Thoracic aorta (tissue), 2 donors: ENCODE measurements around the gene GALNT5. TPM values are rescaled to one million over a fixed set of nuclear protein-coding genes. Genes with fewer than 3 reads are reported as not detected.

Experiments used
- ATAC-seq: fragments of 150-250 bp; one replicate; pipeline ENCODE4 v1.8.0; 2017; ENCODE audit warnings: low read depth; ENCODE audit not compliant: insufficient number of reproducible peaks, low FRiP score
- DNase-seq: peaks from one replicate; pipeline ENCODE4 v3.0.0-alpha.2; 2020; ENCODE audit warnings: low spot score
- H3K27ac ChIP-seq, 2 donors: fragments of 200-600 bp; sonication (generic); 1 replicate in 1 of 2; 2 replicates in 1 of 2; pipeline ENCODE4 v1.5.1; 2016; ENCODE audit warnings: mild to moderate bottlenecking in 2 of 2, moderate library complexity in 2 of 2
- H3K27me3 ChIP-seq: fragments of 200-600 bp; sonication (generic); replicated peaks from 2 replicates; pipeline ENCODE4 v1.6.0; 2016; ENCODE audit warnings: mild to moderate bottlenecking; ENCODE audit not compliant: insufficient read depth
- H3K36me3 ChIP-seq: fragments of 200-600 bp; sonication (generic); one replicate; pipeline ENCODE4 v1.5.1; 2016
- H3K4me1 ChIP-seq, 2 donors: fragments of 200-600 bp; sonication (generic); 1 replicate in 1 of 2; 2 replicates in 1 of 2; pipeline versions ENCODE4 v1.5.1 to v1.6.0; 2016; ENCODE audit warnings: low read depth in 2 of 2, mild to moderate bottlenecking in 1 of 2; ENCODE audit not compliant: control insufficient read depth in 1 of 2
- H3K4me3 ChIP-seq: fragments of 200-600 bp; sonication (generic); 2 replicates; pipeline ENCODE4 v1.5.1; 2016; ENCODE audit warnings: mild to moderate bottlenecking
- H3K9me3 ChIP-seq: fragments of 200-600 bp; sonication (generic); 2 replicates; pipeline ENCODE4 v1.5.1; 2016
- CTCF ChIP-seq: fragments of 200-600 bp; sonication (generic); IDR thresholded peaks from one replicate; pipeline ENCODE4 v1.5.1; 2019; ENCODE audit warnings: antibody characterized with exemption
- total RNA-seq, 2 donors: library from RNA; depleted of rRNA; stranded (reverse); fragments of >200 nt; gene quantifications; one replicate each; pipeline versions ENCODE4 v1.1.0 to v1.2.3, GENCODE V29; 2016

GALNT5 gene
- total RNA-seq, 2 donors from 2014 or later: 3.4 to 3.7 TPM

- DNase-seq: no peak
- peak; percentile 74 for TF ChIP-seq CTCF
- ATAC-seq: no peak
- no peaks in the 10 kb centered on the region for H3K4me1 ChIP-seq
- H3K36me3 ChIP-seq: no peaks in the 10 kb centered on the region
- no peaks in the 10 kb centered on the region for H3K9me3 ChIP-seq
- H3K4me3 ChIP-seq: no peak overlapping the region
- H3K27ac ChIP-seq: no peak overlapping the region
- H3K27me3 ChIP-seq: no peaks in the 10 kb centered on the region
These were observed 45.1 kb downstream of the GALNT5 start for GRCh38 chr2:157302492-157303099.

GRCh38 chr2:157303612-157304011 lies 46.1 kb downstream of the GALNT5 start:
- Histone ChIP-seq H3K27me3 (no peaks in the 10 kb centered on the region), H3K4me3 (no peak overlapping the region), H3K27ac (no peak overlapping the region), H3K36me3 (no peaks in the 10 kb centered on the region), H3K9me3 (no peaks in the 10 kb centered on the region), H3K4me1 (no peaks in the 10 kb centered on the region)
- no peak for TF ChIP-seq CTCF
- ATAC-seq (no peak), DNase-seq (no peak)

GRCh38 chr2:157304811-157305722 lies 47.6 kb downstream of the GALNT5 start:
- Histone ChIP-seq H3K36me3 (no peaks in the 10 kb centered on the region), H3K27me3 (no peaks in the 10 kb centered on the region), H3K4me3 (no peak overlapping the region), H3K27ac (no peak overlapping the region), H3K9me3 (no peaks in the 10 kb centered on the region), H3K4me1 (no peaks in the 10 kb centered on the region)
- TF ChIP-seq CTCF: no peak
- DNase-seq (no peak), ATAC-seq (no peak)

DNA sequence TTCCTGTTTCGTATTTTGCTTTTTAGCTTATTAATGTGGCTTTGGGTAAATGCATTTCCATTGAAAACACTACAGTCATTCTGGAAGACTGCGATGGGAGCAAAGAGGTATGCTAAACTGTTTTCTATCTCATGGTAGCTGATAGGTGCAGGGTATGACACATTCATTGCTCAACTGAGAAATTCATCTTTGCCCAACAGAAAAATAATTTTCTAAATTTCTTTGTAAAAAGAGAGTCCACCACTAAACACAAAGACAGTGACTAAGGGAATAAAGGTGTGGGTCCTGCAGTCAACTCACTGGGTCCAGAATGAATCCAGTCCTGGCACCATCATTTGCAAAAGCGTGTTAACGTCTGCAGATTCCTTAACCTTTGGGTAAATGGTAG lies 48.2 kb downstream of the GALNT5 start:
- no peaks in the 10 kb centered on the region for H3K36me3 ChIP-seq
- no peak for TF ChIP-seq CTCF
- ATAC-seq (no peak), DNase-seq (no peak)
- H3K4me1 ChIP-seq: no peaks in the 10 kb centered on the region
- H3K27ac ChIP-seq: no peak overlapping the region
- no peak overlapping the region for H3K4me3 ChIP-seq
- H3K9me3 ChIP-seq: no peaks in the 10 kb centered on the region
- no peaks in the 10 kb centered on the region for H3K27me3 ChIP-seq

DNA sequence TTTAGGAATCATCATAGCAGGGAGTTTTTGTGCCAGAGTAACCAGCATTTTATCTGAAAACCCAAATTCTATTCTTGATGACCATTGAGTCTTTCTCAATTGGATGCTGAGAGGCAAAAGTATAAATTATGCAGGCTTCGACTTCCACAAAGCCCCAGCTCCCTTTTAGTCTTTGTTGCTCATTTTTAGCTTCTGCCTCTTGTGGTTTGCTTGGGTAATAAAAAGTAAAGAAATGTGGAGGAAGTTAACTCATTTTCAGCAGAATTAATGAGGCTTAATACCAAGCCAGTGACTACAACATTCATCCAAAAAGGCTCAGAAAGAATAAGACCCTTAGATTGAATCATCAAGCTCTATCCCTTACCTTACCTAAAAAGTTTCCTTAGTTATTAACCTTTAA lies 49.5 kb downstream of the GALNT5 start:
- no peak overlapping the region for H3K27ac ChIP-seq
- H3K9me3 ChIP-seq: no peaks in the 10 kb centered on the region
- TF ChIP-seq CTCF: no peak
- ATAC-seq (no peak), DNase-seq (no peak)
- no peaks in the 10 kb centered on the region for H3K27me3 ChIP-seq
- H3K36me3 ChIP-seq: no peaks in the 10 kb centered on the region
- H3K4me1 ChIP-seq: no peaks in the 10 kb centered on the region
- no peak overlapping the region for H3K4me3 ChIP-seq
